ENCODE measurements around the gene ACADM. TPM values are rescaled to one million over a fixed set of nuclear protein-coding genes. Genes with fewer than 3 reads are reported as not detected.

ACADM gene
- total RNA-seq, 1 donor from 2014 or later = 42.1 TPM

DNA sequence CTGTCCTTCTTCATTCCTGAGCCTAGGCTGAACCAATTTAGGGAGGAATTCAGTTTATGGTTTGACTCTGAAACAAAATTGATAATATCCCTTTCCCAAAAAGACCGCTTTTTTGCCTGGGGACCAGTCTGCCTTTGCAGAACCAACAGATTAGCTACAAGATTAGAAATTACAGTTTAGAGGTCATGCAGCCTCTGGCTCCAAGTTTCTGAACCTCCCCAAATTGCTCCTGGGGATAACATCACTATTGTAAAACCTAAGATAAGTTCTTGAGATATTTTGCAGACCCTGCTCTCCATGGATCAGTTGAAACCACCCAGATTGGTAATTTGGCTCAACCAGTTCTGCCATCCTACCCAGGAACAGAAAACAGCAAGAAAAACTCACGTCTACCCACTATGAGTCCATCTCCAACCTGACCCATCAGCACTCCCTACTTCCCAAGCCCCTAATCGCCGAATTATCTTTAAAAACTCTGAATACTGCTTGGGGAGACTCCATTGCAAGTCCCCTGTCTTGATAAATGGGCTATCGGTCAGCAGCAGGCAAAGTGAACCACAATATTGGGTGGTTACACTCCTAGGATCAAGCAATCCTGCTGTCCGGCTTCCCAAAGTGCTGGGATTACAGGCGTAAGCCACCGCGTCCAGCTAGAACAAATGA, 60.9 kb downstream of the ACADM start:
- intact Hi-C loops (cut with DNase I) = no loop called here
- H3K4me3 ChIP-seq = peak overlapping the region; percentile 77
- H3K27ac ChIP-seq = peak overlapping the region; percentile 86
- peaks cover 35% of the 10 kb centered on the region for H3K4me1 ChIP-seq
- H3K36me3 ChIP-seq = peaks cover 20% of the 10 kb centered on the region
- no peaks in the 10 kb centered on the region for H3K27me3 ChIP-seq
- ATAC-seq (peak; percentile 16), DNase-seq (no peak)
- H3K9me3 ChIP-seq = no peaks in the 10 kb centered on the region
- TF ChIP-seq CTCF (IDR thresholded peaks at IDR 0.05) = no peak

GRCh38 chr1:75785983-75786853, 61.7 kb downstream of the ACADM start, which contains the start of gene RABGGTB:
Gene RABGGTB, plus strand, starts transcription at chr1:75786256. Its CDS starts 16 bp downstream, at chr1:75786272.
- peak within 1 kb of the TSS; percentile 86 for H3K27ac ChIP-seq
- peak within 1 kb of the TSS; percentile 77 for H3K4me3 ChIP-seq
- intact Hi-C loops (cut with DNase I) = no loop called here
- no peak for TF ChIP-seq CTCF (IDR thresholded peaks at IDR 0.05)
- H3K36me3 ChIP-seq = peaks cover 27% of the 10 kb centered on the region
- H3K9me3 ChIP-seq = no peaks in the 10 kb centered on the region
- H3K27me3 ChIP-seq = no peaks in the 10 kb centered on the region
- ATAC-seq (peak; percentile 100), DNase-seq (peak; percentile 96)
- peaks cover 41% of the 10 kb centered on the region for H3K4me1 ChIP-seq

- peaks cover 35% of the 10 kb centered on the region for H3K36me3 ChIP-seq
- peak overlapping the region; percentile 86 for H3K27ac ChIP-seq
- ATAC-seq (no peak), DNase-seq (no peak)
- no peaks in the 10 kb centered on the region for H3K9me3 ChIP-seq
- intact Hi-C loops (cut with DNase I) = no loop called here
- peaks cover 44% of the 10 kb centered on the region for H3K4me1 ChIP-seq
- H3K4me3 ChIP-seq = peak overlapping the region; percentile 77
- TF ChIP-seq CTCF (IDR thresholded peaks at IDR 0.05) = no peak
- H3K27me3 ChIP-seq = no peaks in the 10 kb centered on the region
Measured at GRCh38 chr1:75786901-75787493, 62.5 kb downstream of the ACADM start.

GRCh38 chr1:75787524-75787923, 63.0 kb downstream of the ACADM start:
- intact Hi-C loops (cut with DNase I) = no loop called here
- Histone ChIP-seq H3K4me1 (peaks cover 44% of the 10 kb centered on the region), H3K27ac (peak overlapping the region; percentile 86)

More at GRCh38 chr1:75787524-75787923, 63.0 kb downstream of the ACADM start:
- Histone ChIP-seq H3K4me3 (peak overlapping the region; percentile 77), H3K36me3 (peaks cover 40% of the 10 kb centered on the region), H3K9me3 (no peaks in the 10 kb centered on the region), H3K27me3 (no peaks in the 10 kb centered on the region)
- ATAC-seq = no peak
- DNase-seq = no peak
- TF ChIP-seq CTCF (IDR thresholded peaks at IDR 0.05) = no peak
